Measurements from ENCODE around the gene KCNA1. TPM values are rescaled to one million over a fixed set of nuclear protein-coding genes. Genes with fewer than 3 reads are reported as not detected.

KCNA1 gene
- total and polyA plus RNA-seq, 2 experiments from 2014 or later = not detected

- H3K4me1 ChIP-seq (ENCODE audit: insufficient read depth) = no peaks in the 10 kb centered on the region
- H3K9me2 ChIP-seq (ENCODE audit: insufficient read depth) = no peaks in the 10 kb centered on the region
- in situ Hi-C loops (cut with MboI) = no loop called here
- WGBS, 2 experiments (ENCODE audit: low coverage in 1 of 2, low lambda C conversion rate in 2 of 2, missing lambda C conversion rate in 2 of 2) = 61 to 62% methylated on average over 16 of the region's 16 CpGs
- no peak overlapping the region for H3K27ac ChIP-seq
- H3K9ac ChIP-seq = no peak overlapping the region
- DNase-seq = no peak
- H3F3A ChIP-seq (ENCODE audit: insufficient read depth) = no peaks in the 10 kb centered on the region
- H3K9me3 ChIP-seq (ENCODE audit: low read depth) = no peaks in the 10 kb centered on the region
- H3K27me3 ChIP-seq (replicated peaks; ENCODE audit: insufficient read depth) = no peaks in the 10 kb centered on the region; the same call in 1 of the 2 replicates
- TF ChIP-seq EZH2phosphoT487 (IDR thresholded peaks at IDR 0.05; ENCODE audit: insufficient read depth, low read depth) (no peak), EZH2 (IDR thresholded peaks at IDR 0.05; ENCODE audit: insufficient read depth, poor library complexity, severe bottlenecking) (no peak)
- H4K20me1 ChIP-seq (ENCODE audit: insufficient read depth) = no peaks in the 10 kb centered on the region
- no peak overlapping the region for H3K4me2 ChIP-seq (ENCODE audit: unreplicated experiment)
- no peak overlapping the region for H3K4me3 ChIP-seq
- no peaks in the 10 kb centered on the region for H3K36me3 ChIP-seq (ENCODE audit: low read depth)
- H2AFZ ChIP-seq = no peak overlapping the region
- H3K79me2 ChIP-seq (ENCODE audit: insufficient read depth) = no peaks in the 10 kb centered on the region
Observed at GRCh38 chr12:4939418-4940023, 29.8 kb downstream of the KCNA1 start.

- H3K4me1 ChIP-seq (ENCODE audit: insufficient read depth) = no peaks in the 10 kb centered on the region
- in situ Hi-C loops (cut with MboI) = no loop called here
- no peaks in the 10 kb centered on the region for H3K79me2 ChIP-seq (ENCODE audit: insufficient read depth)
- H3K9me2 ChIP-seq (ENCODE audit: insufficient read depth) = no peaks in the 10 kb centered on the region
- no peak overlapping the region for H2AFZ ChIP-seq
- no peak overlapping the region for H3K27ac ChIP-seq
- no peak overlapping the region for H3K4me3 ChIP-seq
- 55 to 58% methylated on average over 10 of the region's 10 CpGs for WGBS, 2 experiments (ENCODE audit: low coverage in 1 of 2, low lambda C conversion rate in 2 of 2, missing lambda C conversion rate in 2 of 2)
- H3K9me3 ChIP-seq (ENCODE audit: low read depth) = no peaks in the 10 kb centered on the region
- no peaks in the 10 kb centered on the region for H4K20me1 ChIP-seq (ENCODE audit: insufficient read depth)
- DNase-seq = no peak
- no peaks in the 10 kb centered on the region for H3K36me3 ChIP-seq (ENCODE audit: low read depth)
- H3K4me2 ChIP-seq (ENCODE audit: unreplicated experiment) = no peak overlapping the region
- no peaks in the 10 kb centered on the region for H3F3A ChIP-seq (ENCODE audit: insufficient read depth)
- TF ChIP-seq EZH2phosphoT487 (IDR thresholded peaks at IDR 0.05; ENCODE audit: insufficient read depth, low read depth) = no peak
- TF ChIP-seq EZH2 (IDR thresholded peaks at IDR 0.05; ENCODE audit: insufficient read depth, poor library complexity, severe bottlenecking) = no peak
- H3K27me3 ChIP-seq (replicated peaks; ENCODE audit: insufficient read depth) = no peaks in the 10 kb centered on the region; the same call in 1 of the 2 replicates
- no peak overlapping the region for H3K9ac ChIP-seq
Observed at GRCh38 chr12:4943067-4943937, 33.6 kb downstream of the KCNA1 start.

GRCh38 chr12:4943938-4944284 is 34.2 kb downstream of the KCNA1 start:
- H3K4me1 ChIP-seq (ENCODE audit: insufficient read depth) = no peaks in the 10 kb centered on the region
- H3K79me2 ChIP-seq (ENCODE audit: insufficient read depth) = no peaks in the 10 kb centered on the region
- H3K9me2 ChIP-seq (ENCODE audit: insufficient read depth) = no peaks in the 10 kb centered on the region
- no peaks in the 10 kb centered on the region for H4K20me1 ChIP-seq (ENCODE audit: insufficient read depth)
- no peaks in the 10 kb centered on the region for H3F3A ChIP-seq (ENCODE audit: insufficient read depth)
- H3K9ac ChIP-seq = no peak overlapping the region
- H2AFZ ChIP-seq = no peak overlapping the region
- no peak overlapping the region for H3K4me2 ChIP-seq (ENCODE audit: unreplicated experiment)
- TF ChIP-seq EZH2 (IDR thresholded peaks at IDR 0.05; ENCODE audit: insufficient read depth, poor library complexity, severe bottlenecking) (no peak), EZH2phosphoT487 (IDR thresholded peaks at IDR 0.05; ENCODE audit: insufficient read depth, low read depth) (no peak)
- in situ Hi-C loops (cut with MboI) = no loop called here
- H3K4me3 ChIP-seq = no peak overlapping the region
- no peaks in the 10 kb centered on the region for H3K9me3 ChIP-seq (ENCODE audit: low read depth)
- peaks cover 3% of the 10 kb centered on the region for H3K27me3 ChIP-seq (replicated peaks; ENCODE audit: insufficient read depth)
- WGBS, 2 experiments (ENCODE audit: low coverage in 1 of 2, low lambda C conversion rate in 2 of 2, missing lambda C conversion rate in 2 of 2) = 62 to 64% methylated on average over 4 of the region's 4 CpGs
- H3K36me3 ChIP-seq (ENCODE audit: low read depth) = no peaks in the 10 kb centered on the region
- no peak for DNase-seq
- H3K27ac ChIP-seq = no peak overlapping the region

- H4K20me1 ChIP-seq (ENCODE audit: insufficient read depth) = no peaks in the 10 kb centered on the region
Observed at GRCh38 chr12:4947253-4947652, 37.5 kb downstream of the KCNA1 start.

More at GRCh38 chr12:4947253-4947652, 37.5 kb downstream of the KCNA1 start:
- no peaks in the 10 kb centered on the region for H3K36me3 ChIP-seq (ENCODE audit: low read depth)
- no peaks in the 10 kb centered on the region for H3K4me1 ChIP-seq (ENCODE audit: insufficient read depth)
- H3K9ac ChIP-seq = no peak overlapping the region
- TF ChIP-seq EZH2phosphoT487 (IDR thresholded peaks at IDR 0.05; ENCODE audit: insufficient read depth, low read depth) = no peak
- no peak overlapping the region for H3K27ac ChIP-seq
- DNase-seq = no peak
- no peak overlapping the region for H3K4me3 ChIP-seq
- H3K27me3 ChIP-seq (replicated peaks; ENCODE audit: insufficient read depth) = peaks cover 17% of the 10 kb centered on the region; the same call in 1 of the 2 replicates
- in situ Hi-C loops (cut with MboI) = no loop called here
- no peaks in the 10 kb centered on the region for H3F3A ChIP-seq (ENCODE audit: insufficient read depth)
- H3K79me2 ChIP-seq (ENCODE audit: insufficient read depth) = no peaks in the 10 kb centered on the region
- WGBS, 2 experiments (ENCODE audit: low coverage in 1 of 2, low lambda C conversion rate in 2 of 2, missing lambda C conversion rate in 2 of 2) = 56 to 61% methylated on average over 12 of the region's 12 CpGs
- no peak overlapping the region for H2AFZ ChIP-seq
- no peaks in the 10 kb centered on the region for H3K9me2 ChIP-seq (ENCODE audit: insufficient read depth)
- no peaks in the 10 kb centered on the region for H3K9me3 ChIP-seq (ENCODE audit: low read depth)
- no peak overlapping the region for H3K4me2 ChIP-seq (ENCODE audit: unreplicated experiment)

Data from GM23248 (cell line).